GM19193 (cell line): Measurements from ENCODE around the gene STPG4.

ENCODE experiments used
- POLR2A ChIP-seq: IDR thresholded peaks from 4 replicates; pipeline ENCODE4 v1.6.1; 2011; ENCODE audit not compliant: insufficient read depth, insufficient read length; ENCODE audit errors: extremely low read depth

The STPG4 gene

GRCh38 chr2:47070920-47071824 lies 83.9 kb downstream of the STPG4 start:
- no peak for TF ChIP-seq POLR2A

GRCh38 chr2:47070155-47070919 lies 84.8 kb downstream of the STPG4 start:
- no peak for TF ChIP-seq POLR2A

DNA sequence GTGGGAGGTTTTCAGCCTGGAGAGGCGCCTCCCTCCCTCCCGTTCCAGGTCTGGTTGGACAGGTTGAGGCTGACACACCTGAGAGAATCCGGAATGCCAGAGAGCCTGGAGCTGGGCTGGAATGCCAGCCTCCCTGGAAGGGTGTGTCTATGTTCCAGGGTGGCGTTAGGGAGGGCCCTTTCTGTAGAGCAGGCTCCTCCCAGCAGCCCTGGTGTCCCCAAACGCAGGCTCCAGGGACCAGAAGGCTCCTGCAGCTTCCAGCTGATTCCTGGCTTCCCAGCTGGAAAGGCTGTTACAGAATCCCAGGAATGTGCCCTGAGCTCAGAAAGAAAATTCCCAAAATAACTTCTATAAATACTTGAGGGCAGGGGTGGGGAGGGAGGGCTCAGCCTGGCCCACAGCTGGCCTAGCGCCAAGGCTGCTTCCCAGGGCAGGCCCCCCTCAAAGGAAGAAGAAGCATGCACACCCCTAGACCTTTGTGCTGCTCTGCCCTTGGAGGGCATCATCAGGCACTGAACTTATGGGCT lies 85.4 kb downstream of the STPG4 start:
- TF ChIP-seq POLR2A = no peak

- no peak for TF ChIP-seq POLR2A
Measured at GRCh38 chr2:47068981-47069627, 86.0 kb downstream of the STPG4 start.

- TF ChIP-seq POLR2A = no peak
Measured at GRCh38 chr2:47067788-47068407, 87.2 kb downstream of the STPG4 start.

- TF ChIP-seq POLR2A = no peak
Measured at GRCh38 chr2:47065771-47066380, 89.2 kb downstream of the STPG4 start.

DNA sequence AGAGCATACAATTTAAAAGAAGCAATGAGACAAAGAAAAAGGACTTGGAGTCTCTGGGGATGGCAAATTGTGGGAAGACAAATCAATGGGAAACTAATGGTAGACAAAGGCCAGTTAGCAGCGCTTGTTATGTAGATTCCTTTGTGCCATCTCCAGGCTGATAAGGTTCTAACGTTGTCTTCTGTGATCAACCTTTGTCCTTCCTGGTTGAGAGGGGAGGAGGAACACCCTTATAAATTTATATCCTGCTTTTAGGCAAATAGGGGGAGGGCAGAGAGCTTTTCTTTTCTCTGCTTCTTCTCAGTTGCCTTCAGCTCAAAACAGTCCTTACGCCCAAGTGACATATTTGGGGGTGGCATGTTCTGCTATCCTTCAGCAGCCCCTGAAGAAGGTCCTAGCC lies 89.8 kb downstream of the STPG4 start:
- no peak for TF ChIP-seq POLR2A

DNA sequence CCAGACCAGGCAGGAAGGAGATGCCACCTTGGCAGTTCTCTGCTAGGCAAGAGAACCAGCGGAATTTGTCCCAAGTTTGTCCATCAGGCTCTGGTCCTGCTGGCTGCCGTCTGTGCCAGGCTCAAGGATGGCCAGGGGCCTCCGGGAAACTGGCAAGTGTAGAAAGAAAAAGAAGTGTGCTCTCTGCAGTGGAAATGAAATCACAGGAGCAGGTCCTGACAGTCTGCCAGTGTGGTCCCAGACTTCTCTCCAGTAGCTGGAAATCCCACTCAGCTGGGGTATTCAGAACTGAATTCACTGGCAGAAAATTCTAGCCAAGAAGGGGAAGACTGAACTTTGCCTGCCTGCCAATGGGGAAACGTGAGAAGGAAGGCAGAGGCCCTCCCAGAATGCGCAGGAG lies 91.0 kb downstream of the STPG4 start:
- no peak for TF ChIP-seq POLR2A

- no peak for TF ChIP-seq POLR2A
Measured at GRCh38 chr2:47063538-47063930, 91.6 kb downstream of the STPG4 start.

- TF ChIP-seq POLR2A = no peak
Measured at GRCh38 chr2:47062681-47063537, 92.2 kb downstream of the STPG4 start.

DNA sequence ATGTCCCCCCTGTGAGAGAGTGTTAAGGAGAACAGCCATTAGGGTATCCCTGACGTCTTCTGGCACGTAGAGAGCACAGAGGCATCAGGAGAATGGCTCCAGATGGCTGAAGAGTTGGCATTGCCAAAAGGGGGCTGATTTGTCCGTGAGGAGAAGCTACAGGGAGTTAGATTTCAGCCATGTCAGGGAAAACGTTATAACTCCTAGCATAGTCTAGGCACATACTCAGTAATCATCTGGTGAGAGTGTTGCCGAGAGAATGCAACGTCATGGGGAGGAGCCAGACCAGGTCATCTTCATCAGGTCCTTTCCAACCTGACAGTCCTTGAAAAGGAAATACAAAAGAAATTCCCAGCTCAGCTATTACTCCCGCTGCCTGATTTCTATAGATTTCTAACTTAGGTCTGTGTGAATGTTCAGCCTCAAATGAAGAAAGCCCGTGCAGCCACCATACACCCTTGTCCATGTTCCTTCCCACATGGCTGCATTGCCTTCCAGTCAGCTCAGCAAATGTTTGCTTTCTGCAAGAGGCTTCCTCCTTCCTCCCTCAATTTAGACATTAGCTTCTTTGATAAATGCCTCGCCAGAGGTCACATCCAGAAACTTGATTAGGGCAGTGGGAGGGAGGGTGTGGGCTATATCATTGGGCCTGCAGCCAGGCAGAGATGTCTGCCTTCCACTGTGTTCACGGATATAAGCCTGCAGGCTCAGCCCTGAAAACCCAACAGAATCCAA lies 93.0 kb downstream of the STPG4 start:
- no peak for TF ChIP-seq POLR2A

DNA sequence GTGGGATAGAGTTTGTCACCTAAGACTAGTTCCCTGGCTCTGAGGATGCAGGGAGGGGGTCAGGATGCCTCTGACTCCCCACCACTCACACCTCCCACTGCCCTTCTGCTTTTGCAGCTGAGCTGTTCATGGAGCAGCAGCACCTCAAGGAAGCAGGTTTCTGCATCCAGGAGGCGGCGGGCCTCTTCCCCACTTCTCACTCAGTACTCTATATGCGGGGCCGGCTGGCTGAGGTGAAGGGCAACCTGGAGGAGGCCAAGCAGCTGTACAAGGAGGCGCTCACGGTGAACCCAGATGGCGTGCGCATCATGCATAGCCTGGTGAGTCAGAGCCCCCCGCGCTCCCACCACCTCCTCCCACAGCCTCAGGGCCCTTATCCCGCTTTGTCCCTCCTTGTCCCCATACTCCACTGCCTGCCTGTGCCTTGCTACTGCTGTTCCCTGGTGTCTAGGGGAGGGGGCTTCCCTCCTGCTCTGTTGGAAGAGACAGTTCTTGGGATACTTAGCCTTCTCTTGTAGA lies 94.4 kb downstream of the STPG4 start:
- no peak for TF ChIP-seq POLR2A
